A549 (cell line): Measurements from ENCODE around the gene GRK6.

Experiments used
- CBX8 ChIP-seq: fragments of 200-600 bp; sonication (generic); IDR thresholded peaks from 2 replicates; pipeline ENCODE4 v1.6.1; 2016
- EP300 ChIP-seq, 2 experiments: fragments of >200 bp; sonication (Bioruptor Twin); formaldehyde crosslinking; IDR thresholded peaks; 2 replicates in 1 of 2; 3 replicates in 1 of 2; pipeline ENCODE4 v1.6.1; 2016 to 2017
- HDAC2 ChIP-seq: fragments of 200-600 bp; sonication (generic); IDR thresholded peaks from 2 replicates; pipeline ENCODE4 v1.6.1; 2016
- KDM1A ChIP-seq: fragments of 200-600 bp; sonication (generic); IDR thresholded peaks from 2 replicates; pipeline ENCODE4 v1.6.1; 2016; ENCODE audit warnings: low read depth, mild to moderate bottlenecking
- MYC ChIP-seq: IDR thresholded peaks from 2 replicates; pipeline ENCODE4 v1.6.1; 2012; ENCODE audit warnings: mild to moderate bottlenecking, inconsistent platforms, low read length, improper control_type of control experiment, borderline replicate concordance
- POLR2A ChIP-seq: IDR thresholded peaks from 2 replicates; pipeline ENCODE4 v1.6.1; 2012; ENCODE audit warnings: mild to moderate bottlenecking, low read length
- POLR2AphosphoS2 ChIP-seq: conservative IDR thresholded peaks from 2 replicates; pipeline ENCODE4 v1.6.1; 2012; ENCODE audit warnings: low read length, improper control_type of control experiment, inconsistent platforms
- RCOR1 ChIP-seq: fragments of 150-350 bp; IDR thresholded peaks from 2 replicates; pipeline ENCODE4 v1.6.1; 2014; ENCODE audit warnings: antibody characterized with exemption, low read length, low read depth
- TF ChIP-seq, protein P1 (sequence below): fragments of 200-600 bp; sonication (generic); IDR thresholded peaks from 2 replicates; pipeline ENCODE4 v1.6.1; 2016; ENCODE audit warnings: antibody characterized with exemption, mild to moderate bottlenecking, moderate library complexity
- TF ChIP-seq, protein P2 (sequence below): fragments of >200 bp; sonication (Bioruptor Twin); formaldehyde crosslinking; IDR thresholded peaks from 3 replicates; pipeline ENCODE4 v1.6.1; 2016
- TF ChIP-seq, protein P3 (sequence below): fragments of >200 bp; sonication (Bioruptor Twin); formaldehyde crosslinking; IDR thresholded peaks from 3 replicates; pipeline ENCODE4 v1.5.1; 2016

DNA sequence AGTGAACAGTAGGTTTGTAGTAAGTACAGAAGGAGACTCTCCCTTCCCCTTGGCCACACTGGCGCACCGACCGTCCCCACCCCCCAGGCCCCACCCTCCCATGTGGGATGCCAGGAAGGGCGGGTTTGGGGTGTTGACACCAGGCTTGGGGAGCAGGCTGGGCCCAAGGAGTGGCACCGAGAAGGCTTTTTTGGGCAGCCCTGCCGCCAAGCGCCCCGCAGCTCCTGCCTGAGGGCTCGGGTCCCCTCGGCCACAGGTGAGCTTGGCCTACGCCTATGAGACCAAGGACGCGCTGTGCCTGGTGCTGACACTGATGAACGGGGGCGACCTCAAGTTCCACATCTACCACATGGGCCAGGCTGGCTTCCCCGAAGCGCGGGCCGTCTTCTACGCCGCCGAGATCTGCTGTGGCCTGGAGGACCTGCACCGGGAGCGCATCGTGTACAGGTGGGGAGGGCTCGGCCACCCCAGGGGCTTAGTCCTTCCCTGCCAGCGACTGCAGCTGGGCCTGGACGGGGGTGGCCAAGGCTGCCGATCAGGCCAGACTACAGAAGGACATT lies 7.3 kb downstream of the GRK6 start:
- TF ChIP-seq, protein P1, sequence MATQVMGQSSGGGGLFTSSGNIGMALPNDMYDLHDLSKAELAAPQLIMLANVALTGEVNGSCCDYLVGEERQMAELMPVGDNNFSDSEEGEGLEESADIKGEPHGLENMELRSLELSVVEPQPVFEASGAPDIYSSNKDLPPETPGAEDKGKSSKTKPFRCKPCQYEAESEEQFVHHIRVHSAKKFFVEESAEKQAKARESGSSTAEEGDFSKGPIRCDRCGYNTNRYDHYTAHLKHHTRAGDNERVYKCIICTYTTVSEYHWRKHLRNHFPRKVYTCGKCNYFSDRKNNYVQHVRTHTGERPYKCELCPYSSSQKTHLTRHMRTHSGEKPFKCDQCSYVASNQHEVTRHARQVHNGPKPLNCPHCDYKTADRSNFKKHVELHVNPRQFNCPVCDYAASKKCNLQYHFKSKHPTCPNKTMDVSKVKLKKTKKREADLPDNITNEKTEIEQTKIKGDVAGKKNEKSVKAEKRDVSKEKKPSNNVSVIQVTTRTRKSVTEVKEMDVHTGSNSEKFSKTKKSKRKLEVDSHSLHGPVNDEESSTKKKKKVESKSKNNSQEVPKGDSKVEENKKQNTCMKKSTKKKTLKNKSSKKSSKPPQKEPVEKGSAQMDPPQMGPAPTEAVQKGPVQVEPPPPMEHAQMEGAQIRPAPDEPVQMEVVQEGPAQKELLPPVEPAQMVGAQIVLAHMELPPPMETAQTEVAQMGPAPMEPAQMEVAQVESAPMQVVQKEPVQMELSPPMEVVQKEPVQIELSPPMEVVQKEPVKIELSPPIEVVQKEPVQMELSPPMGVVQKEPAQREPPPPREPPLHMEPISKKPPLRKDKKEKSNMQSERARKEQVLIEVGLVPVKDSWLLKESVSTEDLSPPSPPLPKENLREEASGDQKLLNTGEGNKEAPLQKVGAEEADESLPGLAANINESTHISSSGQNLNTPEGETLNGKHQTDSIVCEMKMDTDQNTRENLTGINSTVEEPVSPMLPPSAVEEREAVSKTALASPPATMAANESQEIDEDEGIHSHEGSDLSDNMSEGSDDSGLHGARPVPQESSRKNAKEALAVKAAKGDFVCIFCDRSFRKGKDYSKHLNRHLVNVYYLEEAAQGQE = no peak
- no peak for TF ChIP-seq RCOR1
- TF ChIP-seq MYC = no peak
- TF ChIP-seq, protein P2, sequence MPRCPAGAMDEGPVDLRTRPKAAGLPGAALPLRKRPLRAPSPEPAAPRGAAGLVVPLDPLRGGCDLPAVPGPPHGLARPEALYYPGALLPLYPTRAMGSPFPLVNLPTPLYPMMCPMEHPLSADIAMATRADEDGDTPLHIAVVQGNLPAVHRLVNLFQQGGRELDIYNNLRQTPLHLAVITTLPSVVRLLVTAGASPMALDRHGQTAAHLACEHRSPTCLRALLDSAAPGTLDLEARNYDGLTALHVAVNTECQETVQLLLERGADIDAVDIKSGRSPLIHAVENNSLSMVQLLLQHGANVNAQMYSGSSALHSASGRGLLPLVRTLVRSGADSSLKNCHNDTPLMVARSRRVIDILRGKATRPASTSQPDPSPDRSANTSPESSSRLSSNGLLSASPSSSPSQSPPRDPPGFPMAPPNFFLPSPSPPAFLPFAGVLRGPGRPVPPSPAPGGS = no peak
- TF ChIP-seq, protein P3, sequence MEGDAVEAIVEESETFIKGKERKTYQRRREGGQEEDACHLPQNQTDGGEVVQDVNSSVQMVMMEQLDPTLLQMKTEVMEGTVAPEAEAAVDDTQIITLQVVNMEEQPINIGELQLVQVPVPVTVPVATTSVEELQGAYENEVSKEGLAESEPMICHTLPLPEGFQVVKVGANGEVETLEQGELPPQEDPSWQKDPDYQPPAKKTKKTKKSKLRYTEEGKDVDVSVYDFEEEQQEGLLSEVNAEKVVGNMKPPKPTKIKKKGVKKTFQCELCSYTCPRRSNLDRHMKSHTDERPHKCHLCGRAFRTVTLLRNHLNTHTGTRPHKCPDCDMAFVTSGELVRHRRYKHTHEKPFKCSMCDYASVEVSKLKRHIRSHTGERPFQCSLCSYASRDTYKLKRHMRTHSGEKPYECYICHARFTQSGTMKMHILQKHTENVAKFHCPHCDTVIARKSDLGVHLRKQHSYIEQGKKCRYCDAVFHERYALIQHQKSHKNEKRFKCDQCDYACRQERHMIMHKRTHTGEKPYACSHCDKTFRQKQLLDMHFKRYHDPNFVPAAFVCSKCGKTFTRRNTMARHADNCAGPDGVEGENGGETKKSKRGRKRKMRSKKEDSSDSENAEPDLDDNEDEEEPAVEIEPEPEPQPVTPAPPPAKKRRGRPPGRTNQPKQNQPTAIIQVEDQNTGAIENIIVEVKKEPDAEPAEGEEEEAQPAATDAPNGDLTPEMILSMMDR = no peak
- TF ChIP-seq EP300 (IDR thresholded peaks at IDR 0.05) = no peak
- TF ChIP-seq KDM1A = no peak
- TF ChIP-seq CBX8 = no peak
- no peak for TF ChIP-seq HDAC2
- no peak for TF ChIP-seq POLR2A
- no peak for TF ChIP-seq POLR2AphosphoS2
